PC-3 (cell line): ENCODE results near the gene BBC3. TPM values are rescaled to one million over a fixed set of nuclear protein-coding genes. Genes with fewer than 3 reads are reported as not detected.

Source experiments
- ATAC-seq: fragments of 200-7000 bp; cut with Tn5 transposase; 2 replicates; pipeline ENCODE4 v1.9.1; 2020; ENCODE audit warnings: mild to moderate bottlenecking, moderate library complexity
- BruUV-seq: library from RNA; stranded (reverse); fragments of 400-500 nt; replicated peaks from 2 replicates; lab custom pipeline; 2021; lab: Mats Ljungman, UMichigan
- CTCF ChIA-PET: fragments of 300-600 bp; sonication (Branson Sonifier 250); formaldehyde crosslinking; loops from one replicate; lab custom pipeline; 2022; ENCODE audit warnings: antibody characterized with exemption; lab: Charles Lee
- POLR2A ChIA-PET: fragments of 300-600 bp; sonication (Branson Sonifier 250); formaldehyde crosslinking; loops from one replicate; lab custom pipeline; 2022; ENCODE audit warnings: antibody characterized with exemption; ENCODE audit not compliant: unreplicated experiment; lab: Charles Lee
- DNase-seq: peaks from one replicate; pipeline ENCODE4 v3.0.0-alpha.2; 2015
- H2AFZ ChIP-seq: fragments of 300-600 bp; sonication (generic); 2 replicates; pipeline ENCODE4 v1.6.0; 2016; ENCODE audit warnings: antibody characterized with exemption, low read length
- H3F3A ChIP-seq: fragments of 300-600 bp; sonication (generic); one replicate; pipeline ENCODE4 v1.6.0; 2017; ENCODE audit warnings: antibody characterized with exemption, low read length, control low read depth, mild to moderate bottlenecking; ENCODE audit not compliant: unreplicated experiment
- H3K27ac ChIP-seq: fragments of 300-600 bp; sonication (generic); 2 replicates; pipeline ENCODE4 v1.5.1; 2016; ENCODE audit warnings: mild to moderate bottlenecking, low read length
- H3K27me3 ChIP-seq: fragments of 300-600 bp; sonication (generic); 2 replicates; pipeline ENCODE4 v1.6.1; 2016; ENCODE audit warnings: low read length, mixed read lengths
- H3K36me3 ChIP-seq: fragments of 300-600 bp; sonication (generic); 2 replicates; pipeline ENCODE4 v1.6.1; 2016; ENCODE audit warnings: low read depth, mixed run types, low read length, mixed read lengths
- H3K4me1 ChIP-seq: fragments of 300-600 bp; sonication (generic); 2 replicates; pipeline ENCODE4 v1.5.1; 2016; ENCODE audit warnings: low read length; ENCODE audit not compliant: insufficient read depth
- H3K4me2 ChIP-seq: fragments of 300-600 bp; sonication (generic); 2 replicates; pipeline ENCODE4 v1.6.0; 2016; ENCODE audit warnings: low read length
- H3K4me3 ChIP-seq: fragments of 300-600 bp; sonication (generic); 2 replicates; pipeline ENCODE4 v1.5.1; 2016; ENCODE audit warnings: mild to moderate bottlenecking, low read length, mixed read lengths
- H3K79me2 ChIP-seq: fragments of 300-600 bp; sonication (generic); 2 replicates; pipeline ENCODE4 v1.6.1; 2017; ENCODE audit warnings: low read length, mixed read lengths
- H3K9ac ChIP-seq: fragments of 300-600 bp; sonication (generic); 2 replicates; pipeline ENCODE4 v1.6.0; 2016; ENCODE audit warnings: mild to moderate bottlenecking, low read length
- H3K9me2 ChIP-seq: fragments of 300-600 bp; sonication (generic); replicated peaks from 2 replicates; pipeline ENCODE4 v1.6.1; 2016; ENCODE audit warnings: mixed run types, low read length, mixed read lengths
- H3K9me3 ChIP-seq: fragments of 300-600 bp; sonication (generic); 2 replicates; pipeline ENCODE4 v1.6.1; 2016; ENCODE audit warnings: low read length, mixed read lengths
- H4K20me1 ChIP-seq: fragments of 300-600 bp; sonication (generic); 2 replicates; pipeline ENCODE4 v1.6.1; 2016; ENCODE audit warnings: low read length, mixed read lengths
- CTCF ChIP-seq: fragments of 300-600 bp; sonication (generic); conservative IDR thresholded peaks from 2 replicates; pipeline ENCODE4 v1.5.1; 2017; ENCODE audit warnings: antibody characterized with exemption, low read depth, mild to moderate bottlenecking, low read length
- EZH2 ChIP-seq: fragments of 300-600 bp; sonication (generic); IDR thresholded peaks from one replicate; pipeline ENCODE4 v1.6.1; 2017; ENCODE audit warnings: antibody characterized with exemption, mild to moderate bottlenecking, low read length; ENCODE audit not compliant: unreplicated experiment
- EZH2phosphoT487 ChIP-seq: fragments of 300-600 bp; sonication (generic); IDR thresholded peaks from 2 replicates; pipeline ENCODE4 v1.6.1; 2018; ENCODE audit warnings: mild to moderate bottlenecking, antibody characterized with exemption, low read length, borderline replicate concordance
- intact Hi-C: fragments of 100-400 bp; cut with micrococcal nuclease; formaldehyde crosslinking; loops from 2 replicates; pipeline ENCODE4 v1.9.0; 2023
- total RNA-seq: library from RNA; depleted of rRNA; stranded (reverse); fragments of >200 nt; gene quantifications from 2 replicates; pipeline ENCODE4 v1.2.3, GENCODE V29; 2014

Gene BBC3
- total RNA-seq, 1 experiment from 2014 or later = 2.9 TPM

GRCh38 chr19:47275791-47276461 lies 44.9 kb upstream of the BBC3 start:
- intact Hi-C loops = no loop called here
- no TSS peak for BruUV-seq
- POLR2A ChIA-PET = interaction anchor here (2.2 kb wide), 1 partner anchor 73 kb away, joined by 12 read pairs; the partner anchor contains the start of gene DHX34

GRCh38 chr19:47274891-47275761 lies 44.1 kb upstream of the BBC3 start:
- Histone ChIP-seq H3K4me1 (peaks cover 9% of the 10 kb centered on the region; the same call in 1 of the 2 replicates), H3K79me2 (no peaks in the 10 kb centered on the region), H3K27ac (no peak overlapping the region), H3K9me3 (no peaks in the 10 kb centered on the region), H3K9me2 (no peaks in the 10 kb centered on the region), H3K9ac (no peak overlapping the region), H3K36me3 (no peaks in the 10 kb centered on the region), H3K4me2 (peak overlapping the region; percentile 86), H4K20me1 (no peaks in the 10 kb centered on the region), H2AFZ (peak overlapping the region; percentile 26; the same call in 1 of the 2 replicates), H3F3A (no peaks in the 10 kb centered on the region), H3K4me3 (peak overlapping the region; percentile 74), H3K27me3 (no peaks in the 10 kb centered on the region)
- TF ChIP-seq EZH2 (no peak), EZH2phosphoT487 (no peak), CTCF (no peak)
- intact Hi-C loops = loop anchor here (1.0 kb wide), 1 partner anchor 18 kb away; no protein-coding TSS in a partner anchor
- ATAC-seq (peak; percentile 12; the same call in 1 of the 2 replicates), DNase-seq (peak; percentile 1)
- CTCF ChIA-PET = interaction anchor here (1.1 kb wide), 1 partner anchor 153 kb away, joined by 6 read pairs; no protein-coding TSS in a partner anchor
- no TSS peak for BruUV-seq
- POLR2A ChIA-PET = interaction anchor here (0.7 to 2.2 kb wide), 4 partner anchors 18 to 351 kb away, joined by 5 to 15 read pairs (median 11); partner anchors contain the start of genes CCDC9 and DHX34

More at GRCh38 chr19:47275791-47276461, 44.9 kb upstream of the BBC3 start:
- H3K27me3 ChIP-seq = no peaks in the 10 kb centered on the region
- H3K79me2 ChIP-seq = no peaks in the 10 kb centered on the region
- no peaks in the 10 kb centered on the region for H3F3A ChIP-seq
- H4K20me1 ChIP-seq = no peaks in the 10 kb centered on the region
- no peaks in the 10 kb centered on the region for H3K36me3 ChIP-seq
- H3K9me3 ChIP-seq = no peaks in the 10 kb centered on the region
- CTCF ChIA-PET = no interaction called here
- no peak overlapping the region for H3K27ac ChIP-seq
- peak overlapping the region; percentile 86 for H3K4me2 ChIP-seq
- H3K9me2 ChIP-seq = no peaks in the 10 kb centered on the region
- H3K4me3 ChIP-seq = peak overlapping the region; percentile 74; the same call in 1 of the 2 replicates
- H3K9ac ChIP-seq = no peak overlapping the region
- no peak for DNase-seq
- H3K4me1 ChIP-seq = peaks cover 9% of the 10 kb centered on the region; the same call in 1 of the 2 replicates
- H2AFZ ChIP-seq = no peak overlapping the region
- TF ChIP-seq EZH2 (no peak), CTCF (no peak)
- ATAC-seq = no peak
